DOHH2 (cell line): ENCODE data around the gene RFC3.

Experiments
- H3F3A ChIP-seq: fragments of 200-600 bp; sonication (generic), shearing (Covaris generic); 2 replicates; pipeline ENCODE4 v1.6.0; 2016; ENCODE audit warnings: antibody characterized with exemption, mild to moderate bottlenecking; ENCODE audit not compliant: control insufficient read depth, insufficient read depth
- H3K27ac ChIP-seq: fragments of 200-600 bp; sonication (generic); 2 replicates; pipeline ENCODE4 v1.5.1; 2014; ENCODE audit warnings: low read depth, mild to moderate bottlenecking, low read length, moderate library complexity
- H3K27me3 ChIP-seq: fragments of 200-600 bp; sonication (generic); 2 replicates; pipeline ENCODE4 v1.6.1; 2014; ENCODE audit warnings: mild to moderate bottlenecking, low read length, mixed read lengths; ENCODE audit not compliant: control insufficient read depth
- H3K36me3 ChIP-seq: fragments of 200-600 bp; sonication (generic); 2 replicates; pipeline ENCODE4 v1.6.1; 2014; ENCODE audit warnings: mild to moderate bottlenecking, low read length, moderate library complexity, mixed read lengths; ENCODE audit not compliant: control insufficient read depth
- H3K4me1 ChIP-seq: fragments of 200-600 bp; sonication (generic); 2 replicates; pipeline ENCODE4 v1.6.1; 2014; ENCODE audit warnings: mild to moderate bottlenecking, low read length, mixed read lengths; ENCODE audit not compliant: control insufficient read depth
- H3K4me2 ChIP-seq: fragments of 200-600 bp; sonication (generic); 2 replicates; pipeline ENCODE4 v1.6.0; 2014; ENCODE audit warnings: mild to moderate bottlenecking, low read length, moderate library complexity
- H3K4me3 ChIP-seq: fragments of 200-600 bp; sonication (generic); 2 replicates; pipeline ENCODE4 v1.5.1; 2014; ENCODE audit warnings: mild to moderate bottlenecking, low read length, mixed read lengths
- H3K79me2 ChIP-seq: fragments of 200-600 bp; sonication (generic); 2 replicates; pipeline ENCODE4 v1.6.1; 2014; ENCODE audit warnings: mild to moderate bottlenecking, low read length, mixed read lengths; ENCODE audit not compliant: control insufficient read depth
- H3K9me2 ChIP-seq: fragments of 200-600 bp; sonication (generic); replicated peaks from 2 replicates; pipeline ENCODE4 v1.6.1; 2014; ENCODE audit warnings: mild to moderate bottlenecking, low read length, mixed read lengths; ENCODE audit not compliant: control insufficient read depth
- H3K9me3 ChIP-seq: fragments of 200-600 bp; sonication (generic); 2 replicates; pipeline ENCODE4 v1.6.1; 2014; ENCODE audit warnings: antibody characterized with exemption, low read length, mixed read lengths; ENCODE audit not compliant: control insufficient read depth, insufficient read depth
- H4K20me1 ChIP-seq: fragments of 200-600 bp; sonication (generic); 2 replicates; pipeline ENCODE4 v1.6.0; 2014; ENCODE audit warnings: low read depth, mild to moderate bottlenecking, antibody characterized with exemption, low read length, moderate library complexity; ENCODE audit not compliant: control insufficient read depth, insufficient read depth
- CTCF ChIP-seq: fragments of 200-600 bp; sonication (generic); IDR thresholded peaks from one replicate; pipeline ENCODE4 v1.5.1; 2014; ENCODE audit warnings: antibody characterized with exemption, mild to moderate bottlenecking, low read depth, low read length; ENCODE audit not compliant: poor library complexity, severe bottlenecking
- EZH2phosphoT487 ChIP-seq: fragments of 200-600 bp; sonication (generic); IDR thresholded peaks from 2 replicates; pipeline ENCODE4 v1.6.1; 2017; ENCODE audit warnings: borderline replicate concordance, mild to moderate bottlenecking, antibody characterized with exemption, low read length, moderate library complexity, mixed read lengths

RFC3 gene

GRCh38 chr13:33876716-33877394 is 58.9 kb downstream of the RFC3 start:
- Histone ChIP-seq H3K9me2 (no peaks in the 10 kb centered on the region), H3F3A (no peaks in the 10 kb centered on the region), H3K9me3 (no peaks in the 10 kb centered on the region), H4K20me1 (no peaks in the 10 kb centered on the region), H3K27me3 (no peaks in the 10 kb centered on the region), H3K4me3 (no peak overlapping the region), H3K79me2 (no peaks in the 10 kb centered on the region), H3K4me1 (no peaks in the 10 kb centered on the region), H3K4me2 (no peak overlapping the region), H3K27ac (no peak overlapping the region), H3K36me3 (no peaks in the 10 kb centered on the region)
- TF ChIP-seq EZH2phosphoT487 (no peak), CTCF (no peak)

GRCh38 chr13:33879118-33879517 is 61.2 kb downstream of the RFC3 start:
- Histone ChIP-seq H3K79me2 (no peaks in the 10 kb centered on the region), H3K9me2 (no peaks in the 10 kb centered on the region), H4K20me1 (no peaks in the 10 kb centered on the region), H3K4me1 (no peaks in the 10 kb centered on the region), H3K9me3 (no peaks in the 10 kb centered on the region), H3K4me3 (no peak overlapping the region), H3F3A (no peaks in the 10 kb centered on the region), H3K36me3 (no peaks in the 10 kb centered on the region), H3K4me2 (no peak overlapping the region), H3K27ac (no peak overlapping the region), H3K27me3 (no peaks in the 10 kb centered on the region)
- TF ChIP-seq CTCF (no peak), EZH2phosphoT487 (no peak)

- Histone ChIP-seq H3K4me3 (no peak overlapping the region), H3K4me2 (no peak overlapping the region), H3F3A (no peaks in the 10 kb centered on the region), H3K4me1 (no peaks in the 10 kb centered on the region), H4K20me1 (no peaks in the 10 kb centered on the region), H3K9me3 (no peaks in the 10 kb centered on the region), H3K36me3 (no peaks in the 10 kb centered on the region), H3K27me3 (no peaks in the 10 kb centered on the region), H3K27ac (no peak overlapping the region), H3K9me2 (no peaks in the 10 kb centered on the region), H3K79me2 (no peaks in the 10 kb centered on the region)
- TF ChIP-seq EZH2phosphoT487 = no peak
- no peak for TF ChIP-seq CTCF
Observed at GRCh38 chr13:33882804-33883203, 64.9 kb downstream of the RFC3 start.
